Body of pancreas (tissue), 4 donors: ENCODE measurements around the gene KCNQ1OT1. TPM values are rescaled to one million over a fixed set of nuclear protein-coding genes. Genes with fewer than 3 reads are reported as not detected.

Experiments
- ATAC-seq: fragments of 150-250 bp; one replicate; pipeline ENCODE4 v1.9.1; 2016
- DNase-seq, 4 donors: peaks; one replicate each; pipeline ENCODE4 v3.0.0-alpha.2; 2019
- H3K27ac ChIP-seq, 4 donors: fragments of 200-600 bp; sonication (generic); 1 replicate in 3 of 4; 2 replicates in 1 of 4; pipeline versions ENCODE4 v1.5.1 to v1.6.1; 2016 to 2019; ENCODE audit warnings: mild to moderate bottlenecking in 1 of 4, mixed read lengths in 1 of 4, moderate library complexity in 1 of 4
- H3K27me3 ChIP-seq, 2 donors: fragments of 200-600 bp; sonication (generic); one replicate each; pipeline ENCODE4 v1.6.0; 2016; ENCODE audit warnings: mild to moderate bottlenecking in 1 of 2
- H3K36me3 ChIP-seq, 2 donors: fragments of 200-600 bp; sonication (generic); replicated peaks in 1 of 2; 2 replicates each; pipeline ENCODE4 v1.5.1; 2016; ENCODE audit warnings: low read depth in 2 of 2; ENCODE audit not compliant: insufficient read depth in 1 of 2
- H3K4me1 ChIP-seq: fragments of 200-600 bp; sonication (generic); one replicate; pipeline ENCODE4 v1.6.0; 2016
- H3K4me3 ChIP-seq, 2 donors: fragments of 200-600 bp; sonication (generic); 1 replicate in 1 of 2; 2 replicates in 1 of 2; pipeline ENCODE4 v1.5.1; 2016 to 2019
- H3K9me3 ChIP-seq, 3 donors: fragments of 200-600 bp; sonication (generic); 1 replicate in 2 of 3; 2 replicates in 1 of 3; pipeline ENCODE4 v1.5.1; 2016
- CTCF ChIP-seq, 7 experiments: fragments of 450-650 bp in 4 of 7; fragments of 200-600 bp in 3 of 7; sonication (generic) in 3 of 7; IDR thresholded peaks; one replicate each; pipeline ENCODE4 v1.5.1; 2016 to 2019; ENCODE audit warnings: antibody characterized with exemption in 7 of 7
- POLR2A ChIP-seq, 3 donors: fragments of 450-650 bp; IDR thresholded peaks; one replicate each; pipeline ENCODE4 v1.6.1; 2016; ENCODE audit warnings: antibody characterized with exemption in 3 of 3, mild to moderate bottlenecking in 2 of 3
- WGBS, 2 donors: methylation state at CpG; one replicate each; pipeline ENCODE4 v1.1.5; 2017; 5-methylcytosine and 5-hydroxymethylcytosine counted together
- intact Hi-C: fragments of 100-400 bp; cut with DNase I; formaldehyde crosslinking; loops from one replicate; pipeline ENCODE4 v1.15.1; 2023
- total RNA-seq, 2 donors: library from RNA; depleted of rRNA; stranded (reverse); fragments of >200 nt; gene quantifications; one replicate each; pipeline ENCODE4 v1.1.0, GENCODE V29; 2016

KCNQ1OT1 gene
- total RNA-seq, 2 donors from 2014 or later: 3.6 to 9.2 TPM

GRCh38 chr11:2647953-2648352 is 51.8 kb downstream of the KCNQ1OT1 start:
- 91 to 95% methylated on average over 6 of the region's 6 CpGs for WGBS, 2 donors
- no peaks in the 10 kb centered on the region for H3K36me3 ChIP-seq
- intact Hi-C loops: no loop called here
- no peak overlapping the region for H3K4me3 ChIP-seq
- no peaks in the 10 kb centered on the region for H3K4me1 ChIP-seq
- ATAC-seq (no peak), DNase-seq (no peak)
- H3K27ac ChIP-seq: no peak overlapping the region
- H3K9me3 ChIP-seq: peaks cover 0 to 73% (median 8%) of the 10 kb centered on the region in 3 donors
- TF ChIP-seq CTCF (IDR thresholded peaks at IDR 0.05) (no peak), POLR2A (IDR thresholded peaks at IDR 0.05) (no peak)
- no peaks in the 10 kb centered on the region for H3K27me3 ChIP-seq

GRCh38 chr11:2647167-2647566 is 52.6 kb downstream of the KCNQ1OT1 start:
- 78 to 90% methylated on average over 1 of the region's 1 CpG for WGBS, 2 donors

GRCh38 chr11:2645779-2646118 is 54.0 kb downstream of the KCNQ1OT1 start:
- Histone ChIP-seq H3K9me3 (peaks cover 0 to 64% (median 8%) of the 10 kb centered on the region in 3 donors), H3K4me3 (no peak overlapping the region), H3K36me3 (no peaks in the 10 kb centered on the region), H3K4me1 (no peaks in the 10 kb centered on the region), H3K27ac (no peak overlapping the region), H3K27me3 (no peaks in the 10 kb centered on the region)
- TF ChIP-seq CTCF (IDR thresholded peaks at IDR 0.05) (no peak), POLR2A (IDR thresholded peaks at IDR 0.05) (no peak)
- DNase-seq: no peak
- 85 to 93% methylated on average over 1 of the region's 1 CpG for WGBS, 2 donors
- intact Hi-C loops: no loop called here
- no peak for ATAC-seq

More at GRCh38 chr11:2647167-2647566, 52.6 kb downstream of the KCNQ1OT1 start:
- ATAC-seq: no peak
- Histone ChIP-seq H3K4me1 (no peaks in the 10 kb centered on the region), H3K9me3 (peaks cover 0 to 70% (median 8%) of the 10 kb centered on the region in 3 donors), H3K36me3 (no peaks in the 10 kb centered on the region), H3K27me3 (no peaks in the 10 kb centered on the region), H3K4me3 (no peak overlapping the region), H3K27ac (no peak overlapping the region)
- intact Hi-C loops: no loop called here
- DNase-seq: no peak
- no peak for TF ChIP-seq POLR2A (IDR thresholded peaks at IDR 0.05)
- TF ChIP-seq CTCF (IDR thresholded peaks at IDR 0.05): no peak

- TF ChIP-seq CTCF (IDR thresholded peaks at IDR 0.05): no peak
- TF ChIP-seq POLR2A (IDR thresholded peaks at IDR 0.05): no peak
- Histone ChIP-seq H3K27ac (no peak overlapping the region), H3K9me3 (peaks cover 0 to 61% (median 8%) of the 10 kb centered on the region in 3 donors), H3K36me3 (no peaks in the 10 kb centered on the region), H3K27me3 (no peaks in the 10 kb centered on the region), H3K4me1 (no peaks in the 10 kb centered on the region), H3K4me3 (no peak overlapping the region)
- ATAC-seq (peak; percentile 4), DNase-seq (no peak)
- intact Hi-C loops: no loop called here
- WGBS, 2 donors: 89 to 96% methylated on average over 2 to 3 of the region's 4 CpGs
Measured at GRCh38 chr11:2644844-2645778, 54.7 kb downstream of the KCNQ1OT1 start.
